NB4 (cell line): ENCODE data around the gene SLC25A47.
A peak's percentile ranks its signal among the peaks of the same experiment; 100 is the strongest.

ENCODE experiments used
- DNase-seq: peaks from one replicate; pipeline ENCODE4 v3.0.0; 2010; ENCODE audit warnings: low read depth
- H3K4me3 ChIP-seq: one replicate; pipeline ENCODE4 v1.5.1; 2011; ENCODE audit warnings: mild to moderate bottlenecking, low read depth, low read length, moderate library complexity
- CTCF ChIP-seq: IDR thresholded peaks from one replicate; pipeline ENCODE4 v1.5.1; 2012; ENCODE audit warnings: low read depth, low read length
- MAX ChIP-seq: IDR thresholded peaks from 2 replicates; pipeline ENCODE4 v1.6.1; 2011; ENCODE audit warnings: low read depth, low read length
- MYC ChIP-seq: IDR thresholded peaks from 2 replicates; pipeline ENCODE4 v1.6.1; 2011; ENCODE audit warnings: low read depth, low read length
- POLR2A ChIP-seq: IDR thresholded peaks from 2 replicates; pipeline ENCODE4 v1.6.1; 2011; ENCODE audit warnings: mild to moderate bottlenecking; ENCODE audit not compliant: insufficient read length; ENCODE audit errors: extremely low read depth

SLC25A47 gene

DNA sequence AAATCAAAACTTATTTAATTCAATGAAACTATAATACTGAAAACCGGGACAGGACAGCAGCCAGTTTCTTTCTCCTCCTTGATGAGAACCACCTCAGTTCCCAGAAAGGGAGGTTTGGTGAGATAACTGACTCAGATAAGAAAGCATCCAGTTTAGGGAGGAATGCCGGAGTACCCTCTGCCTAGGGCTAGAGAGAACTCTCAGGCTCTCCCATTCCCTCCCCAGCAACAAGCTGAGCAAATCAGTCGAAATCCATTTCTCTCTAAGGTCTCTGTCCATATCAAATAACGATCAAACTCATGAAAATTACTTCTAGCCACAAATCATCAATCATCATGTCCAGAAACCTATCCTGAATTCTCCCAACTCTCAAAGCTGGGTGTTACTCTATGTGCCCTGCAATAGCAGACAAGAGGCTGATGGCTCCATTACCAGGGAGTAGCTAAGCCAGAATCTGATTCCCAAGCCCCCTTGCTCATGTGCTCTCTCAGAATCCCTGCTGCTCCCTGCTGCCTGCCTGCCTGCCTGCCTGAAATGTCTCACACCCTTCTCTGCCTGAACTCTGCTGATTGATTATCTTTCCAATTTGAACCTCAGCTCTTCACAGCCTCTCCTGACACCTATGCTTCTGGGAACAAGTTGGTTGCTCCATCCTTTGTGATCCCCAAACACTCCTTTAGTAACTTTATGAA, 49.4 kb downstream of the SLC25A47 start:
- DNase-seq, result no peak
- no peak overlapping the region for H3K4me3 ChIP-seq
- TF ChIP-seq CTCF (no peak), POLR2A (no peak), MAX (no peak), MYC (no peak)

DNA sequence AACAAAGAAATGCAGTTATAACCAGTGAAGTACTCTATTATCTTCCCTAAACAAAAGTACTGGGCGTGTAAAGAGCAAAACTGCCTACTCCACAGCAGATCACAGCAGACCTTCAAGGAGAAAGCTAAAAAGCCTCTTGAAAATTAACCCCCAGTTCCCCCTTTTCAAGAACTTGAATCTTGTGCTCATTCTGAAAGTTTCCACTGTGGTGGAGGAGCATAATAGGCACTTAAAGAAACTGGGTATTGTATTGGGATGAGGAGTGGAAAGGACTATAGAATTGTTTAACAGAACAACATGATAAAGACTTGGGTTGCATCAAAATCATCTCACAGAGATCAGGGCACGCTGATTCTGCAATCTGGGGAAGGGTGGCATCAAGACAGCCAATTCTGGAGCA, 51.1 kb downstream of the SLC25A47 start:
- DNase-seq, result peak; percentile 39
- TF ChIP-seq MYC (no peak), CTCF (no peak), MAX (no peak), POLR2A (no peak)
- peak overlapping the region; percentile 97 for H3K4me3 ChIP-seq

DNA sequence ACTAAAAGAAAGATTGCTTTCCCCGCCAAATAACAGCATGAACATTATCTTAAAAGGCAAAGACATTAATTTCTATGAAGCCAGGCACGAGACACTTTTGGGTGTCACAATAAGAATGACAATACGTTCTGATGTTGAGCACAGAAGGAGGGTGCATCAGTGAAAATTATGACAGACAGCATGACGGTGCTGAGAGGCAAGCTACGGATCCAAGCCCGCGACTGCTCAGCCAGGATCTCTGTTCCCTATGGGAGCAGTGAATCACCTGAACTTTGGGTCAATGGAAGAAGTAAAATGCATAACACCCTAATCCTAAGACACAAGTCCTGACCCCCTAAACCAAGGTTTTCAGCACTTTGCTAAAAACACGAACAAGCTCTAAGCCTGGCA, 51.7 kb downstream of the SLC25A47 start:
- TF ChIP-seq MAX (no peak), MYC (no peak), CTCF (no peak), POLR2A (no peak)
- peak overlapping the region; percentile 97 for H3K4me3 ChIP-seq

DNA sequence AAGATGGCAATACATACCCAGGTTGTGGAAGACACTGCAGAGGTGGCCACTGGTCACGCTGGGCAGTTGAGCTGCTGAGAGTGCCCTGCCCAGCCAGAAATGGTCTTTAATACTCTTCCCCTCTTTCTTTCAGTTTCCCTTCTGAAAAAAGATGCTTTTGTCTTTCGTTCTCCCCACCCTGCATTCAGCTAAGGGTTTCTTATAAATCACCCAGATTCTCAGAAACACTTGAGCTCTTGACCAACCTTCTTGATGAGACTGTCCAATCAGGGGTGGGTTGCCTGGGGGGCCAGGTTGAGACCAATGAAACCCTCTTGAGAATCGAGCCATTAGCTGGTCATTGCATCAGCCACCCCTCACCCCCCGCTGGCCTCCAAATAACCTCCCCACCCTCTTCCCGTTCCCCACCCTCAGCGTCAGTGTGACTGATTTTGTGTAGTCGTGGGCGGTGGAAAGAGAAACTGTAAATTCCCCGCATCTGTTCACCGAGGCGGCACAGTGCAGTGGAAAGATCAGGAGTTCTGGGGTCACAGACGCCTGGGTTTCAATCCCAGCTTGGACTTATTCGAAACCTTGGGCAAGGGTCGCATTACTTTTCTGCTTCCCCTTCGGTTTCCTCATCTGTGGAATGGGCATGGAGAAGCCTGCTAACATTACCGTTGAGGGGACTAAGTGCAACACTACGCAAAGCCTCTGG, 52.3 kb downstream of the SLC25A47 start:
- peak overlapping the region; percentile 97 for H3K4me3 ChIP-seq
- no peak for TF ChIP-seq POLR2A
- no peak for TF ChIP-seq MYC
- no peak for TF ChIP-seq CTCF
- TF ChIP-seq MAX, result 0 out of 2 replicates have a peak, but pooled peaks have one; percentile 21
- DNase-seq, result peak; percentile 94

More for the DNA sequence above, 51.7 kb downstream of the SLC25A47 start:
- DNase-seq, result peak; percentile 15

DNA sequence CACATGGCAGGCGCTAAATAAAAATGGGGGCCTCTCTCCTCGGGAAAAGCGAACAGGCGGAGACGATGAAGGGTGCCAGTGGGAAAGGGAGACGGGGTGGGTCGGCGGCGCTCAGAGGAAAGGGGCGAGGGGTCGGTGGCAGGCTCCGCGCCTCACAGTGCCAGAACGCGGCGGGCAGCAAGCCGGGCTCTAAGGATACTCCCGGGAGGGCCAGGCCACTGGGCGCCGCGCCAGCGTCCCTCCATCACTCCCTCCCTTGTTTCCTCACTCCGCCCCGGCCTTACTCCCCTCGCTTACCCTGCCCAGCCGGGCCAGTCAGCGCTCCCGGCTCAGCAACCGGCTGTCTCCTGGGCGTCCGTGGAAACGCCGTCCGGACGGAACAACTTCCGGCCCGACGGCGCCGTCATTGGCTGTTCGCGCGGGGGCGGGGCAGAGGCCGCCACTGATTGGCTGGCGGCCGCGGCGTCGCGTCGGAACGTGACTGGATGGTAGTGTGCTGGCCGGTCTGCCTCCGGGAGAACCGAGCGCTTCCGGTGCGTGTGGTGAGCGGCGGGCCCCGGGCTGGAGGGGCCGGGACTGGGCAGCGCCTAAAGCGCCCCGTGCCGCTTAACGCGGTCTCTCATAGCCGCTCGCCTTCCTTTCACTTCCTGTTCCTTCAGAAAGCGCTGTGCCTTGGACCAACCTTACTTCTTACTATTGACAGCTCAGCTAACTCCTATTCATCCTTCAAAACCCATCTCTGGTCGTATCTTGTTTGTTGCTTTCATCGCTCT, 53.0 kb downstream of the SLC25A47 start, which contains the start of gene WDR25:
Gene WDR25, plus strand, starts transcription at position 523 of the 773 bp plus-strand sequence.
- DNase-seq, result peak; percentile 97
- TF ChIP-seq POLR2A, result peak; percentile 48
- no peak for TF ChIP-seq CTCF
- peak; percentile 84 for TF ChIP-seq MYC
- TF ChIP-seq MAX, result peak; percentile 80
- H3K4me3 ChIP-seq, result peak within 1 kb of the TSS; percentile 97
